PC-3 (cell line): ENCODE measurements around the gene THSD7A. TPM values are rescaled to one million over a fixed set of nuclear protein-coding genes. Genes with fewer than 3 reads are reported as not detected.

ENCODE experiments used
- ATAC-seq: fragments of 200-7000 bp; cut with Tn5 transposase; 2 replicates; pipeline ENCODE4 v1.9.1; 2020; ENCODE audit warnings: mild to moderate bottlenecking, moderate library complexity
- BruUV-seq: library from RNA; stranded (reverse); fragments of 400-500 nt; replicated peaks from 2 replicates; lab custom pipeline; 2021; lab: Mats Ljungman, UMichigan
- CTCF ChIA-PET: fragments of 300-600 bp; sonication (Branson Sonifier 250); formaldehyde crosslinking; loops from one replicate; lab custom pipeline; 2022; ENCODE audit warnings: antibody characterized with exemption; lab: Charles Lee
- POLR2A ChIA-PET: fragments of 300-600 bp; sonication (Branson Sonifier 250); formaldehyde crosslinking; loops from one replicate; lab custom pipeline; 2022; ENCODE audit warnings: antibody characterized with exemption; ENCODE audit not compliant: unreplicated experiment; lab: Charles Lee
- DNase-seq: peaks from one replicate; pipeline ENCODE4 v3.0.0-alpha.2; 2015
- H2AFZ ChIP-seq: fragments of 300-600 bp; sonication (generic); 2 replicates; pipeline ENCODE4 v1.6.0; 2016; ENCODE audit warnings: antibody characterized with exemption, low read length
- H3F3A ChIP-seq: fragments of 300-600 bp; sonication (generic); one replicate; pipeline ENCODE4 v1.6.0; 2017; ENCODE audit warnings: antibody characterized with exemption, low read length, control low read depth, mild to moderate bottlenecking; ENCODE audit not compliant: unreplicated experiment
- H3K27ac ChIP-seq: fragments of 300-600 bp; sonication (generic); 2 replicates; pipeline ENCODE4 v1.5.1; 2016; ENCODE audit warnings: mild to moderate bottlenecking, low read length
- H3K27me3 ChIP-seq: fragments of 300-600 bp; sonication (generic); 2 replicates; pipeline ENCODE4 v1.6.1; 2016; ENCODE audit warnings: low read length, mixed read lengths
- H3K36me3 ChIP-seq: fragments of 300-600 bp; sonication (generic); 2 replicates; pipeline ENCODE4 v1.6.1; 2016; ENCODE audit warnings: low read depth, mixed run types, low read length, mixed read lengths
- H3K4me1 ChIP-seq: fragments of 300-600 bp; sonication (generic); 2 replicates; pipeline ENCODE4 v1.5.1; 2016; ENCODE audit warnings: low read length; ENCODE audit not compliant: insufficient read depth
- H3K4me2 ChIP-seq: fragments of 300-600 bp; sonication (generic); 2 replicates; pipeline ENCODE4 v1.6.0; 2016; ENCODE audit warnings: low read length
- H3K4me3 ChIP-seq: fragments of 300-600 bp; sonication (generic); 2 replicates; pipeline ENCODE4 v1.5.1; 2016; ENCODE audit warnings: mild to moderate bottlenecking, low read length, mixed read lengths
- H3K79me2 ChIP-seq: fragments of 300-600 bp; sonication (generic); 2 replicates; pipeline ENCODE4 v1.6.1; 2017; ENCODE audit warnings: low read length, mixed read lengths
- H3K9ac ChIP-seq: fragments of 300-600 bp; sonication (generic); 2 replicates; pipeline ENCODE4 v1.6.0; 2016; ENCODE audit warnings: mild to moderate bottlenecking, low read length
- H3K9me2 ChIP-seq: fragments of 300-600 bp; sonication (generic); replicated peaks from 2 replicates; pipeline ENCODE4 v1.6.1; 2016; ENCODE audit warnings: mixed run types, low read length, mixed read lengths
- H3K9me3 ChIP-seq: fragments of 300-600 bp; sonication (generic); 2 replicates; pipeline ENCODE4 v1.6.1; 2016; ENCODE audit warnings: low read length, mixed read lengths
- H4K20me1 ChIP-seq: fragments of 300-600 bp; sonication (generic); 2 replicates; pipeline ENCODE4 v1.6.1; 2016; ENCODE audit warnings: low read length, mixed read lengths
- CTCF ChIP-seq: fragments of 300-600 bp; sonication (generic); conservative IDR thresholded peaks from 2 replicates; pipeline ENCODE4 v1.5.1; 2017; ENCODE audit warnings: antibody characterized with exemption, low read depth, mild to moderate bottlenecking, low read length
- EZH2 ChIP-seq: fragments of 300-600 bp; sonication (generic); IDR thresholded peaks from one replicate; pipeline ENCODE4 v1.6.1; 2017; ENCODE audit warnings: antibody characterized with exemption, mild to moderate bottlenecking, low read length; ENCODE audit not compliant: unreplicated experiment
- EZH2phosphoT487 ChIP-seq: fragments of 300-600 bp; sonication (generic); IDR thresholded peaks from 2 replicates; pipeline ENCODE4 v1.6.1; 2018; ENCODE audit warnings: mild to moderate bottlenecking, antibody characterized with exemption, low read length, borderline replicate concordance
- intact Hi-C: fragments of 100-400 bp; cut with micrococcal nuclease; formaldehyde crosslinking; loops from 2 replicates; pipeline ENCODE4 v1.9.0; 2023
- total RNA-seq: library from RNA; depleted of rRNA; stranded (reverse); fragments of >200 nt; gene quantifications from 2 replicates; pipeline ENCODE4 v1.2.3, GENCODE V29; 2014

Gene THSD7A
- total RNA-seq, 1 experiment from 2014 or later: 0.04 TPM

GRCh38 chr7:11343818-11344413 lies 488.1 kb downstream of the THSD7A start:
- H3K4me2 ChIP-seq: peak overlapping the region; percentile 69
- no peaks in the 10 kb centered on the region for H3K9me3 ChIP-seq
- ChIA-PET CTCF (interaction anchor here (0.6 to 1.2 kb wide), 2 partner anchors 132 to 1360 kb away, joined by 3 to 4 read pairs; no protein-coding TSS in a partner anchor), POLR2A (no interaction called here)
- H3K9ac ChIP-seq: no peak overlapping the region
- no peak for TF ChIP-seq EZH2phosphoT487
- peak; percentile 81 for TF ChIP-seq CTCF
- TF ChIP-seq EZH2: no peak
- H3K36me3 ChIP-seq: no peaks in the 10 kb centered on the region
- no peaks in the 10 kb centered on the region for H3K27me3 ChIP-seq
- no peaks in the 10 kb centered on the region for H3K4me1 ChIP-seq
- H3K9me2 ChIP-seq: no peaks in the 10 kb centered on the region
- no peak; the same call in 1 of the 2 replicates for ATAC-seq
- DNase-seq: peak; percentile 78
- peak overlapping the region; percentile 81 for H2AFZ ChIP-seq
- peak overlapping the region; percentile 40; the same call in 1 of the 2 replicates for H3K4me3 ChIP-seq
- H3K79me2 ChIP-seq: no peaks in the 10 kb centered on the region
- no peak overlapping the region for H3K27ac ChIP-seq
- intact Hi-C loops: loop anchor here (1.0 to 10.0 kb wide), 5 partner anchors 189 to 932 kb away; a partner anchor contains a TSS
- BruUV-seq: no TSS peak
- no peaks in the 10 kb centered on the region for H4K20me1 ChIP-seq
- H3F3A ChIP-seq: no peaks in the 10 kb centered on the region

GRCh38 chr7:11343136-11343535 lies 488.9 kb downstream of the THSD7A start:
- ATAC-seq: no peak
- Histone ChIP-seq H3K4me3 (no peak overlapping the region), H3K36me3 (no peaks in the 10 kb centered on the region), H4K20me1 (no peaks in the 10 kb centered on the region), H3K9me3 (no peaks in the 10 kb centered on the region), H2AFZ (no peak overlapping the region), H3K79me2 (no peaks in the 10 kb centered on the region), H3K27ac (no peak overlapping the region), H3F3A (no peaks in the 10 kb centered on the region), H3K9ac (no peak overlapping the region), H3K4me2 (no peak overlapping the region), H3K27me3 (no peaks in the 10 kb centered on the region), H3K4me1 (no peaks in the 10 kb centered on the region), H3K9me2 (no peaks in the 10 kb centered on the region)
- ChIA-PET POLR2A (no interaction called here), CTCF (interaction anchor here (0.6 to 1.2 kb wide), 2 partner anchors 131 to 1359 kb away, joined by 3 to 4 read pairs; no protein-coding TSS in a partner anchor)
- intact Hi-C loops: loop anchor here (5.0 to 10.0 kb wide), 4 partner anchors 188 to 931 kb away; no protein-coding TSS in a partner anchor
- BruUV-seq: no TSS peak
- no peak for TF ChIP-seq CTCF
- no peak for TF ChIP-seq EZH2
- TF ChIP-seq EZH2phosphoT487: no peak
- no peak for DNase-seq

- intact Hi-C loops: loop anchor here (1.0 to 10.0 kb wide), 6 partner anchors 129 to 929 kb away; no protein-coding TSS in a partner anchor
- ATAC-seq: peak; percentile 76
These were observed 490.6 kb downstream of the THSD7A start for GRCh38 chr7:11341285-11341944.

More at GRCh38 chr7:11341285-11341944, 490.6 kb downstream of the THSD7A start:
- no TSS peak for BruUV-seq
- Histone ChIP-seq H3K36me3 (no peaks in the 10 kb centered on the region), H3K9me2 (no peaks in the 10 kb centered on the region), H3K27ac (no peak overlapping the region), H3K4me2 (peak overlapping the region; percentile 74), H3K9ac (no peak overlapping the region), H3K27me3 (no peaks in the 10 kb centered on the region), H3K4me3 (peak overlapping the region; percentile 39; the same call in 1 of the 2 replicates), H2AFZ (peak overlapping the region; percentile 70), H4K20me1 (no peaks in the 10 kb centered on the region), H3K79me2 (no peaks in the 10 kb centered on the region), H3F3A (no peaks in the 10 kb centered on the region), H3K4me1 (no peaks in the 10 kb centered on the region), H3K9me3 (no peaks in the 10 kb centered on the region)
- peak; percentile 61 for DNase-seq
- POLR2A ChIA-PET: no interaction called here
- CTCF ChIA-PET: no interaction called here
- TF ChIP-seq EZH2 (no peak), CTCF (peak; percentile 74)
